ACC112 (cell line): ENCODE measurements around the gene NKD1.

Experiments
- H2AFZ ChIP-seq: fragments of 200-600 bp; sonication (generic); one replicate; pipeline ENCODE4 v1.6.0; 2017; ENCODE audit warnings: antibody characterized with exemption, low read length; ENCODE audit not compliant: unreplicated experiment
- H3K27ac ChIP-seq: fragments of 200-600 bp; sonication (generic); 2 replicates; pipeline ENCODE4 v1.5.1; 2014; ENCODE audit warnings: low read depth, mild to moderate bottlenecking, antibody characterized with exemption, low read length, moderate library complexity
- H3K27me3 ChIP-seq: fragments of 200-600 bp; sonication (generic); 2 replicates; pipeline ENCODE4 v1.6.1; 2014; ENCODE audit warnings: mild to moderate bottlenecking, antibody characterized with exemption, low read length, moderate library complexity, mixed read lengths; ENCODE audit not compliant: insufficient read depth
- H3K36me3 ChIP-seq: fragments of 200-600 bp; sonication (generic); 2 replicates; pipeline ENCODE4 v1.6.1; 2016; ENCODE audit warnings: mild to moderate bottlenecking, antibody characterized with exemption, low read length, moderate library complexity, mixed read lengths; ENCODE audit not compliant: insufficient read depth
- H3K4me1 ChIP-seq: fragments of 200-600 bp; sonication (generic); one replicate; pipeline ENCODE4 v1.6.1; 2016; ENCODE audit warnings: low read length, mixed read lengths; ENCODE audit not compliant: insufficient read depth, unreplicated experiment, control insufficient read depth
- H3K4me3 ChIP-seq: fragments of 200-600 bp; sonication (generic); 2 replicates; pipeline ENCODE4 v1.5.1; 2014; ENCODE audit warnings: mild to moderate bottlenecking, low read depth, low read length
- H3K79me2 ChIP-seq: fragments of 200-600 bp; sonication (generic); one replicate; pipeline ENCODE4 v1.6.0; 2016; ENCODE audit warnings: low read length; ENCODE audit not compliant: control insufficient read depth, unreplicated experiment, insufficient read depth

The NKD1 gene

DNA sequence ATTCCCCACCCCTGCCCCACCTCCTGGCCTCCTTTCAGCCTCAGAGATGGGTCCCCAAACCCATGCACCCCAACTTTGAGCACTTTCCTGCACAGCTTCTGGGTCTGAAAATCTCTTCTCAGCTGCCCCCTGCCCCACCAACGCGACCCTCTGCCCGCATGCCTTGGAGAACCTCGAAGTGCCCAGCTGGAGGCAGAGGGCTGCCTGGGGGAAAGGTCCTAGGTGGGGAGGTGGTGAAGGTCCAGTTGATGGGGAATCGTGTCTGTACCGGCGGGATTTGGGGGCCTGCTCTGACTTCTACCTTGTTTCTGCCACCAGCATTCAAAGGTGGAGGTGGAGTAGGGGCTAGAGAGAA, 1.3 kb downstream of the NKD1 start:
- no peak overlapping the region for H3K27ac ChIP-seq
- peaks cover 78% of the 10 kb centered on the region for H3K27me3 ChIP-seq

DNA sequence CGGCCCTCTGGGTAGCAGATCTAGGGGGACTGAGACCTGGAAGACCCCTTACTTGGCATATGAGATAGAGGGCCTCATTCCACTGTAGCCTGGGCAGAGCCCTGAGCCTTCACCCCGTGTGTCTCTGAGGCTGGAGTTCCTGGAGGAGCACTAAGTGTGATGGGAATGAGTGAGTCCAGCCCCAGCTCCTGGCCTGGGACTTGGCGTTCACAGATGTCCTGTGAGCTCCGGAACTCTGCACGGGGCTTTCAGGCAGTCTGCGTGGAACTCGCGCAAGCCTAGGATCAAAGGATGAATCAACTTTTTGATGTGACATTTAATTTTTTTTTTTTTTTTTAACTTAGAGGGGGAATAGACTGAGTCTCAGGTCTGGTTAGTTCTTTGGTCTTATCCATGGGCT, 1.8 kb downstream of the NKD1 start:
- H3K27me3 ChIP-seq = peaks cover 76% of the 10 kb centered on the region
- no peak overlapping the region for H2AFZ ChIP-seq
- no peaks in the 10 kb centered on the region for H3K79me2 ChIP-seq
- H3K4me1 ChIP-seq = no peaks in the 10 kb centered on the region
- H3K27ac ChIP-seq = no peak overlapping the region
- no peaks in the 10 kb centered on the region for H3K36me3 ChIP-seq
- H3K4me3 ChIP-seq = no peak overlapping the region

More for the DNA sequence above, 1.3 kb downstream of the NKD1 start:
- Histone ChIP-seq H3K4me1 (no peaks in the 10 kb centered on the region), H2AFZ (no peak overlapping the region), H3K4me3 (no peak overlapping the region), H3K79me2 (no peaks in the 10 kb centered on the region), H3K36me3 (no peaks in the 10 kb centered on the region)

DNA sequence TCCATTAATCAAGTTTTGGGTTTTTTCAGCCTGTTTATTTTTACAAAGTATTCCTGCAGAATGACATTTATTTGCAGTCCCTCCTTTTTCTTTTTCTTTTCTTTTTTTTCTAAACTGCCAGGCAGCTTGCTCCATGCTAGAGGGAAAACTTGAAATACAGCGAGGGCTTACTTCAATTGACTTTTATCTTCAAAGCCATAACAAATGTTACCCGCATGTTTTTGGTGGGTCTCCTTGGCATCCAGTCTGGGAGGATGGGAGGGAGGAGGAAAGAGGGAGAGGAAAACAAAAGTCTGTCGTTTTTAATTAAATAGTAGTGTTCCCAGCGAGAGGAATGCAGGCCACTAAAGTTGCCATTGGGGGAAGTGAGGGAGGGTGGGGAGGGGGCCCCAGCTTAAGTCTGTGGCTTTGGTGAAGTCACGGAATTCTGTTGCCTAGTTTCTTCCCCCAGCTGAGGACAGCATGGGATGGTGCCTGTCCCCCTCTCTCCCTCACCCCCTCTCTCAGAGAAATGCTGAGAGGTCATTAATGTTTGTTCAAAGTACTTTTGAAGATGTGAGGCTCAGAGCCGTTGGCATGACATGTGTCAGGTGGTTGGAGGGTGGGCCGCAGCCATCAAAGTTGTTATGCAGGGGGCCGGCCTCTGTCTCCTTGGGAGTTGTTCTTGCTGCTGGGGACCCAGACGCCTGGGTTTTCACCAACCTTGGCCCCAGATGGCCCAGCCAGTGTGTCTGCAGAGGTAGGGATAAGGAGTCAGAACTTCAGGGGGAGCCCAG, 2.9 kb downstream of the NKD1 start:
- no peak overlapping the region for H3K27ac ChIP-seq
- H3K4me3 ChIP-seq = no peak overlapping the region
- H3K79me2 ChIP-seq = no peaks in the 10 kb centered on the region
- H2AFZ ChIP-seq = no peak overlapping the region
- peaks cover 67% of the 10 kb centered on the region for H3K27me3 ChIP-seq
- no peaks in the 10 kb centered on the region for H3K4me1 ChIP-seq
- H3K36me3 ChIP-seq = no peaks in the 10 kb centered on the region

DNA sequence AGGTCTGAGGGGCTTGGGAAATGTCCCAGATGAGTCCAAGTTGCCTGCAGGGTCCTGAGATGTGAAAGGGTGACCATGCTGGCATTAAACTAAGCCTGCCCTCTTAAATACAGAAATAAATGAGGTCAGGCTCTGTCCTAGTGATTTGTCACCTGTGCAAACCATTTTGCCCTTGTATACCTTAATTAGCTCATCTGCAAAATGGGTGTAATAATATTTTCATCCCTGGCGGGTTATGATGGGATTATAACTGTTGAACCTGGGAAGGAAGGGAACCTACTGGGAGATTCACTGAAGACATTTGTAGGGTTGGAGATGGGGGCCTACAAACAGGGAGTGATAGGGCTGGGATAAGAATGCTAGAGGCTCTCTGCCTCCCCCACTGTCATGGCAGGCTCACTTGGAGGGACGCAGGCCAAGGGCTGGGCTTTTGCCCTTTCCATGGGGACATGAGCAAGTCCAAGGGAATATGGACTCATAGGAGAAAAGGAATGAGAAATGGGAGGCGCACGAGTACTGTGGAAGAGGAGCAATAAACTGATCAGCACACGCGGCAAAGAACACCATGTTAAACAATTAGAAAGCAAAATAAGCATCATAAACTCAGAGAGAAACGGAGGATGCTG, 4.4 kb downstream of the NKD1 start:
- Histone ChIP-seq H3K4me3 (no peak overlapping the region), H3K4me1 (no peaks in the 10 kb centered on the region), H3K27me3 (peaks cover 60% of the 10 kb centered on the region), H3K36me3 (no peaks in the 10 kb centered on the region), H2AFZ (no peak overlapping the region), H3K27ac (no peak overlapping the region), H3K79me2 (no peaks in the 10 kb centered on the region)

DNA sequence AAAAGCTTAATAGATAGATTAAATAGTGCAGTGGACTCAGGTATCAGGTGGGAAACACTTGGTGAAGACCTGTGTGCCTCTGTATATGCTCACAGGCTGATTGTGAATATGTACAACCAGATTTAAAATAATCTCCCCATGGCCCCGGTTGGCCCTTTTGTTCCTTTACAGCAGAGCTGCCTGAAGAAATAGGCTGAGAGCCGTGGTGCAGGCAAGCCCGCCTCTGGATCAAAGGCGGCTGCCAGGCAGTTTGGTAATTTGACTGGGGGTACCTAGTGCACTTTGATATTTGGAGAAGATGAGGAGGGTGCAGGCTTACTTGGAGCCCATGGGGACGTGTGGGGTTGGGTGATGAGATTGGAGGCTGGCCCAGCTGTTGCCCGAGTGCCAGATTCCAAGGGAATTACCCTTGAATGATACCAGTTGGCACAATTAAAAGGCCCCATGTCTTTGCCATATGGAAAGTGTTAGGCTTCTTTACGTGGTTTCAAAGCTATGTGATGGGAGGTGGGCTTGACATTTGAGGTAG, 5.0 kb downstream of the NKD1 start:
- no peaks in the 10 kb centered on the region for H3K79me2 ChIP-seq
- H3K36me3 ChIP-seq = no peaks in the 10 kb centered on the region
- no peak overlapping the region for H2AFZ ChIP-seq
- H3K27me3 ChIP-seq = peaks cover 57% of the 10 kb centered on the region
- no peaks in the 10 kb centered on the region for H3K4me1 ChIP-seq
- H3K27ac ChIP-seq = no peak overlapping the region
- no peak overlapping the region for H3K4me3 ChIP-seq

DNA sequence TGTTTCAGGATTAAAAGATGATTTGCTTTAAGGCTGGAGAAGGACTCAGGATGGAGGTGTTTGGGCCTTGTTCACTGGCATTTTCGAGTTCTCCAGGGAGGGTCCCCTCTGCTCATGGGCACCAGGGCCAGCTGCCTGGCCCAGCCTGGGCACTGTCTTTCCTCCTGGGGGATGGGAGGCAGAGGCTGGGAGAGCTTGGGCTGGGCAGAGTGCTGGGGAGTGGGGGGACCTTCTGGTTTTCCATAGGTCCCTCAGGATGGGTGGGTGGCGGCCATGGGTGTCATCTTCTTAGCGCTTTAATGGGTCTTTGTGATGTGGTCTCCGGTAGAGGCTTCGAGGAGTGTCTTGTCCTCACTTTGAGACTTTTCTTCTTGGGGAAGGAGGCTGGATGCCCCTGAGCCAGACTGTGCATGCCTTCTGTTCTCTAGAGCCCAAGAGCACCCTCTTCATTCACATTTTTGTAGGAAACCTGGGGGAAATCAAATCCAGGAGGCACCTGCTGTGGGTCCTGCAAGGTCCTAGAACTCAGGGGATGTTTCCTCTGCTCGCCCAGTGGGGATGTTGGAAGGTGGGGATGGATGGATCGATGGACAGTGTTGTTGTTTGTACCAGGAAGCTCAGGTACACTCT, 5.7 kb downstream of the NKD1 start:
- Histone ChIP-seq H3K4me3 (no peak overlapping the region), H3K79me2 (no peaks in the 10 kb centered on the region), H2AFZ (no peak overlapping the region), H3K27ac (no peak overlapping the region), H3K36me3 (no peaks in the 10 kb centered on the region), H3K27me3 (peaks cover 51% of the 10 kb centered on the region), H3K4me1 (no peaks in the 10 kb centered on the region)

DNA sequence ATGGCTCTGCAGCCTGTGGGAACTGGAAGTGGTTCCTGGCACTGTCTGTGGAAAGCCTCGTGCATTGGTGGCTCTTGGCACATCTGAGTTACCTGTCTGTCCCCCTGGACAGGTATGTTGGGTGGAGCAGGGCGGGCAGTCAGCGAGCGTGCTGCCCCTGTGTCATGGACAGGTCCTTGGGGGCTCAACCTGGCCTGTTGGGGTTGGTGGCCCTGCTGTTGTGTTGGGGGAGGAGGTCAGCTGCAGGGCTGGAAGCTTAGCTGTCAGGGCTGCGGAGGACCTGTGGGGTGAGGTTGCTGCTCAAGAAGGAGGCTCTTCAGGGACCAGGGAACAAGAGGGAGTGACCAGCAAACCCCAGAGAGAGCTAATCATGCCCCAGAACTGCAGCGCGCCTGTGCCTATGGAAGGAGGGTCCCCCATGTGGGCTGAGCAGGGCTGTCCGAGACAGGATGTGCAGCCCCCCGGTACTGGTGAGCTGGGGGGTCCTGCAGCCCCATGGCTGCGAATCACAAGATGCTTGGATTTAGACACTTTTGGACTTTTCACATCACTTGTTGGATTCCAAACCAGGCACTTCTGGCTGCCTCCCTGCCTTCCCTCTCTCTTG, 7.2 kb downstream of the NKD1 start:
- no peak overlapping the region for H2AFZ ChIP-seq
- no peak overlapping the region for H3K27ac ChIP-seq
- H3K36me3 ChIP-seq = no peaks in the 10 kb centered on the region

DNA sequence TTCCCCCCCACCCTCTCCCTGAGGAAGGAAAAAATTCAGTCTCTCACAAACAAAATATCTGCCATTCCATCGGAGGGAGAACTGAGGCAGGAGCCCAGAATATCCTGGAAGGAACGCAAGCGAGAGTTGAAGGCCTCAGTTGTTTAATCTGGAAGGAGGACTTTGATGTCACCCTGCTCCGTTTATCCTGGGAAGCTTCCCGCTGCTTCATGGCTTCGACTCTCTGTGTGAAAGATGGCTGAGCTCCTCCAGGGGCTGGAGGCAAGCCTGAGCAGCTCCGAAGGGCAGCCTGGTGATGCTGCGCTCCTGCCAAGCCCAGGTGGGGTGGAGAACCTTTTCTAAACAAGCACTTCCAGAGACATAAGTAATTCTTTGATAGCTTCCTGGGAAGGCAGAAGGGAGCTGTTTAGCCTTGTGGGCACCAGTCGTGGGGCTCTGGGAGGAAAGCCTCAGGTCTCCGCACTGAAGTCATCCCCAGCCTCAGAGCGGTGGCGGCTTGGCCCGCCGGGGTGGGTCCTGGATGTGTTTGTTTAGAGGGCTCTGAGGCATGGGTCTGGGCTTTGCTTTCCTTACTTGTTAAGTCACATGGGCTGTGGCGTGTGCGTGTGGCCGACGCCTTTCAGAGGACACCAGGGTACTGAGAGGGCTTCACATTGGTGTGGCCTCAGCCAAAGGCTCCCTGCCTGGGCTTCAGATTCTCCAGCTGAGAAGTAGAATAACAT, 7.9 kb downstream of the NKD1 start:
- Histone ChIP-seq H3K79me2 (no peaks in the 10 kb centered on the region), H3K27me3 (peaks cover 41% of the 10 kb centered on the region), H3K27ac (no peak overlapping the region), H3K4me1 (no peaks in the 10 kb centered on the region), H2AFZ (no peak overlapping the region), H3K4me3 (no peak overlapping the region), H3K36me3 (no peaks in the 10 kb centered on the region)

More for the DNA sequence above, 7.2 kb downstream of the NKD1 start:
- Histone ChIP-seq H3K4me3 (no peak overlapping the region), H3K79me2 (no peaks in the 10 kb centered on the region), H3K4me1 (no peaks in the 10 kb centered on the region), H3K27me3 (peaks cover 38% of the 10 kb centered on the region)

DNA sequence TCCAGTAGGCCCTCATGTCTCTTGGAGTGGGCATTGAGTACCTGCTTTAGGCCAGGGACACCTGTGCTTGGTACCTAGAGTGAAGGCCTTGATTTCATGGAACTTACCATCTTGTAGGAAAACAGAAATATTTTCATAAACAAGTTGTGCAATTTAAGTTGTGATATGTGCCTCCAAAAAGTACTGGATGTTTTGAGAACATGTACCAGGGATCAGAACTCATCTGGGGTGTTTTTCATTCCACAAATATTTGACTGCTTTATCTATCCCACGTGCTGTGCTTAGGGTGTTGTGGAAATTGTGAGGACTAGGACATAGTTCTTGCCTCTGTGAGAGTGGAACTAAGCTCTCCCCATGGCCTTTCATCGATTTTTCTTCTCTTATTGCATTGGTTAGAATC, 8.8 kb downstream of the NKD1 start:
- no peak overlapping the region for H3K4me3 ChIP-seq

DNA sequence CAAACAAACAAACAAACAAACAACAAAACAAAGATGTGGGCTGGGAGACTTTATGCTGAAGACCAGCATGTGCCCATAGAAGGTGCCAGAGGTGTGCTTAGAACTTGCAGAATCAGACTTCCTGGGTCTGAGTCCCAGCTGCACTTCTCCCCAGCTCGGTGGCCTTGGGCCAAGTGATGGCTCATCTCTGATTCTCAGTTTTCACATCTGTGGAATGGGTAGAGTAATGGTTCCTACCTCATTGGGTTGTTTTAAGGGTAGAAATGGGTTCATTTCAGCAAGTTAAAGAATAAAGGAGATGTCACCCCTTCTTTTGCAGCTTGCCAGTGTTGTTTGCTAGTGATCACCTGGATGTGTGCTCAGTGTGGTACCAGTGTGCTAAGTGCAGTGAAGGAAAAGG, 10.7 kb downstream of the NKD1 start:
- Histone ChIP-seq H3K4me1 (no peaks in the 10 kb centered on the region), H3K36me3 (no peaks in the 10 kb centered on the region), H3K27ac (no peak overlapping the region), H3K79me2 (no peaks in the 10 kb centered on the region), H3K4me3 (no peak overlapping the region), H2AFZ (no peak overlapping the region), H3K27me3 (peaks cover 28% of the 10 kb centered on the region)

More for the DNA sequence above, 8.8 kb downstream of the NKD1 start:
- H3K79me2 ChIP-seq = no peaks in the 10 kb centered on the region
- peaks cover 41% of the 10 kb centered on the region for H3K27me3 ChIP-seq
- no peak overlapping the region for H2AFZ ChIP-seq
- no peak overlapping the region for H3K27ac ChIP-seq
- no peaks in the 10 kb centered on the region for H3K36me3 ChIP-seq
- no peaks in the 10 kb centered on the region for H3K4me1 ChIP-seq
